HG02798 (cell line): ENCODE measurements around the gene L1TD1.
"Not testable (repeated sequence)": the region's sequence is repeated elsewhere in the genome, so short reads cannot be mapped to it uniquely, and the experiment has no call there.

Experiments used
- ATAC-seq: cut with Tn5 transposase; IDR thresholded peaks from one replicate; pipeline ENCODE4 v1.9.1; 2021; ENCODE audit warnings: mild to moderate bottlenecking; ENCODE audit not compliant: unreplicated experiment, poor library complexity

Gene L1TD1

GRCh38 chr1:62194651-62195544 is at the start of gene L1TD1:
L1TD1 (plus strand) TSS chr1:62194849; CDS start chr1:62206629, 11,780 bp downstream.
- no peak for ATAC-seq

- ATAC-seq = no peak
These were observed 34.7 kb upstream of the L1TD1 start for GRCh38 chr1:62159940-62160348.

GRCh38 chr1:62161711-62162110 is 32.9 kb upstream of the L1TD1 start:
- ATAC-seq = no peak

GRCh38 chr1:62170380-62170779 is 24.3 kb upstream of the L1TD1 start:
- not testable (repeated sequence) for ATAC-seq

GRCh38 chr1:62175568-62176179 is 19.0 kb upstream of the L1TD1 start:
- ATAC-seq = no peak

- ATAC-seq = no peak
These were observed 17.9 kb upstream of the L1TD1 start for GRCh38 chr1:62176597-62177312.

- no peak for ATAC-seq
These were observed 17.0 kb upstream of the L1TD1 start for GRCh38 chr1:62177621-62178020.

GRCh38 chr1:62178372-62178771 is 16.3 kb upstream of the L1TD1 start:
- no peak for ATAC-seq

GRCh38 chr1:62180054-62180453 is 14.6 kb upstream of the L1TD1 start:
- not testable (repeated sequence) for ATAC-seq

GRCh38 chr1:62180639-62181038 is 14.0 kb upstream of the L1TD1 start:
- no peak for ATAC-seq

- ATAC-seq = no peak
These were observed 13.1 kb upstream of the L1TD1 start for GRCh38 chr1:62181532-62181931.

- not testable (repeated sequence) for ATAC-seq
These were observed 12.5 kb upstream of the L1TD1 start for GRCh38 chr1:62182157-62182556.

- ATAC-seq = not testable (repeated sequence)
These were observed 11.3 kb upstream of the L1TD1 start for GRCh38 chr1:62183164-62184020.

GRCh38 chr1:62184336-62184735 is 10.3 kb upstream of the L1TD1 start:
- no peak for ATAC-seq

GRCh38 chr1:62185233-62185632 is 9.4 kb upstream of the L1TD1 start:
- not testable (repeated sequence) for ATAC-seq

- no peak for ATAC-seq
These were observed 9.0 kb upstream of the L1TD1 start for GRCh38 chr1:62185677-62186076.

- no peak for ATAC-seq
These were observed 7.1 kb upstream of the L1TD1 start for GRCh38 chr1:62187548-62187947.

- ATAC-seq = no peak
These were observed 6.5 kb upstream of the L1TD1 start for GRCh38 chr1:62188111-62188510.

- ATAC-seq = no peak
These were observed 1.5 kb downstream of the L1TD1 start for GRCh38 chr1:62196086-62196690.
